Activated CD8-positive, alpha-beta memory T cell treated with anti-CD3 and anti-CD28 coated beads for 48 hours (primary cell): ENCODE data around the gene TBX5.

Source experiments
- DNase-seq, 3 experiments: peaks; one replicate each; pipeline ENCODE4 v3.0.0-alpha.2; 2020; ENCODE audit warnings: low read depth in 2 of 3, low spot score in 2 of 3

The TBX5 gene

GRCh38 chr12:114406316-114406983 lies 506 bp upstream of the TBX5 start:
- DNase-seq, result no peak

GRCh38 chr12:114404926-114405518 lies 922 bp downstream of the TBX5 start:
- no peak for DNase-seq

DNA sequence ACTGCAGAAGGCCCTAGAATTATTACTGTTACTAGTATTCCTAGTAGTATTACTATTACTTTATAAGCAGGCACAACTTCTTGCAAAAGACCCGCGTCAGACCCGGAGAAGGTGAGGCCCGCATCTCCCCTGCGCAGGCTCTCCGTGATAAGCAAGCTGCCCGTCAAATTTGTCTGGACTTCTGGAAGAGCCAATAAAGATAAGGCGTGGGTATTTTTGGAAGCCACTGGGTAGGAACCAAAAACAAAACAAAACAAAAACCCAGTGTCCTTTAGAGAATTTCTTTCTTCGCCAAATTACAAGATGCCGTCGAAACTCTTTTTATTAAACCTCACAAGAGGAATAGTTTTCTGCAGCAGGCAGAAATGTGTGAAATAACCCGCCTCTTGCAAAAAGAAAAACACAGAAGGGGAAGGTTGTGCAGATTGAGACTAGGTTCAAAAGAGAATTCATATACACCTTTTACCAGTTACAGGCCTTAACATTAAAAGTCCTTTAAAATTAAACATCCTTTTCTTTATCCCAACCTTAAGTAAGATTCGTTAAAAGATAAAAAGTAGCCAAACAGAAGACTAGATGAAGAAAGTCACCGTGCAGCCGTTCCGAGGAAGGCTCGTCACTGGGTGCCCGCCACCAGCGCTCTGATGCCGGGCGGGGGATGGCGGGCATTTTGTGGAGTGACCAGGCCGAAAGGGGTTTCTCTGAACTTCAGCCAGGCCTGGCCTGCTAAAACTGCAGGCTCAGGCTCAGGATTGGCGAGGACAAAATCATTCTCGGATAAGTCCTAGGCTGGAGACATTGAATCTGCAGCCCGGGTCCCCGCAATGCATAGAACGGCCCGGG lies 1.6 kb downstream of the TBX5 start:
- no peak for DNase-seq

DNA sequence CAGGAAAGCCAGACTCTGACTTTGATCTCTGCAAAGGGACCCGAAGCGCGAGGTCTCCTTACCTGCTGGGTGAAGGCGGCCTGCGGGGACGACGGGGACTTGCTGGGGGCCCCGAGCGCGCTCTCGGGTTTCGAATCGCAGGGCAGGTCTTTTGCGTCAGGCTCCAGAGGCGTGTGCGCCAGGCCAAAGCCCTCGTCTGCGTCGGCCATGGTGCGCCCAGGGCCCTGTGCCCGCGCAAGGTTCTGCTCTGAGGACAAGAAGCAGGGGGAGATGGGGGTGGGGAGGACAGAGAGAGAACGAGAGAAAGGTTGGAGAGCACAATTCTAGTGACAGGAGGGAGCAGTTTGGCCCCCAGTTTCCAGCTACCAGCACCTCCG lies 2.3 kb downstream of the TBX5 start:
- no peak for DNase-seq

- DNase-seq, result no peak
Measured at GRCh38 chr12:114403011-114403689, 2.8 kb downstream of the TBX5 start.

DNA sequence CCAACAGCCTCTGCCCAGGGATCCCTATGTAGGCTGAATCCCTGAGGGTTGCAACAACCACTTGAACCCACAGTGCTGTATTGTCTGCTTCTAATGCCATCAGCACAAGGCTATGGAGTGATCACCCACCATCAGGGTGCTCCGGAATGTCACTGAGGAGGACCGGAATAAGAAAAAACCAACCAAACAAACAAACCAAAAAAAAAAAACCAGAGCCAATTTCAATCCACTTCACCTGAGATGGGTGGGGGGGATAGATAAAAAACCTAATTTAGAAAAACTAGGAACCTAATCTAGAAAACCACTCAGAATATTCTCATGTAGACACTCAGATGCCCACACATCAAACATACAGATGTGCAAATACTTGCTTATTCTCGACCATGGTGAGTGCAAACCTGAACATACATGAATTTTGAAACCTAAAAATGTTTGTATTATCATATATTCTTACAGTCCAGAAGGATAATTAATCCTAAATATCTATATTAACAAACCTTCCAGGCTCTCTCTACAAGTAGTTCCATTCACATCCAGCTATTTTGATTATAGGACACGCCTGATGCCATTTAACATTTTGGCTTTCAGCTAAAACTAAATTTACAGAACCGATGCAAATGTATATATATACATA lies 3.7 kb downstream of the TBX5 start:
- DNase-seq, result no peak

GRCh38 chr12:114401328-114402083 lies 4.4 kb downstream of the TBX5 start:
- no peak for DNase-seq

DNA sequence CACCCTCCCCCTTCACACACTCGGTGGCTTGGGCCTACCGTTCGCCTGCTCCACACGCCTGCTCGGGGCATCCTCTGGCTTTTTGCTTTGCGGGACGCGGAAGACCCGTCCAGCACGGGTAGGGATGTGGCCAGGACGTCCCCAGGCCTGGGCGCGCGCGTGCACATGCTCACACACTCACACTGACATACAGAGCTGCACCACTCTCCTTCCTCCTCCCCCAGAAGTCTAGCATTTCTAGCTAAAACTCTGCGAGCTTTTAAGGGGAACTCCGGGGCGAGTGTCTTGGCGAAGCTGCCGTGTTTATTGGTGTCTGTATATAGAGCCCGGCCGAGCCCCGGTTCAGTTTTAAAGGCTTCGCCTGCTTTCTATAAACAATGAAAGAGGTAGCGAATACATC lies 5.0 kb downstream of the TBX5 start:
- no peak for DNase-seq

GRCh38 chr12:114400361-114400811 lies 5.6 kb downstream of the TBX5 start:
- DNase-seq, result no peak

GRCh38 chr12:114399664-114400211 lies 6.2 kb downstream of the TBX5 start:
- no peak for DNase-seq

GRCh38 chr12:114397978-114398881 lies 7.7 kb downstream of the TBX5 start:
- DNase-seq, result no peak

GRCh38 chr12:114396869-114397719 lies 8.8 kb downstream of the TBX5 start:
- no peak for DNase-seq

DNA sequence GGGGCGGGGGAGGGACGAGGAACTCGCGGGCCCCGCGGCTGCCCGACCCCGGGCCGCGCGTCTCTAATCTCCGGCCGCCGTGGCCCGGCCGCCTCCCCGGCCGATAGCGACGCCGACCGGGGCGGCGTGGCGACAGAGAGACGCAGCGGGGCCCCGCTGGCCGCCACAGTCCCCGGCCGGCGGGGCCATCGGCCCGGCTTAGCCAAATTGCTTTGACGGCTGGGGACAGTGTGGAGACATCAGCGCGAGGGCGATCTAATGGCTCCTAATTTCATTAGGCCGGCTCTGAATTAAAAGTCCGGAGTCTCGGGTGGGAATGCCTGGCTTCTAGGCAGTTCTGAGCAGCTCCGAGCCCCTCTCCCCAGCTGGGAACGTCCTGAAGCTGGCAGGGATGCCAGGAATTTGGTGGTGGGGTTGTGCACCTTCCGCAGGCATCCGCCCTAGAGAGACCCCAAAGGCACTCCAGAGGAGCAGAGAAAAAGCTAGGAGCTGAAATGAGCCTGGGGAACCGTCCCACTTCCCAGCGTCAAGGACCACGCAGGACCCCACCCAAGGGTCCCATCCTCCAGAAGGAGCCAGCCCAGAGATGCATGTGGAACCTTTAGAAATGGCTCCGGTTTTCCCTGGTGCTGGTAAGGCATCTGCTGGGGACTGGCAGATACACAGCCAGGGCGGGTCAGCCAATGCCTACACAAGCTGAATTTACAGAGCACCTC lies 9.6 kb downstream of the TBX5 start:
- no peak for DNase-seq

- DNase-seq, result no peak
Measured at GRCh38 chr12:114395755-114396152, 10.2 kb downstream of the TBX5 start.

- no peak for DNase-seq
Measured at GRCh38 chr12:114395233-114395632, 10.7 kb downstream of the TBX5 start.

- no peak for DNase-seq
Measured at GRCh38 chr12:114393569-114393968, 12.4 kb downstream of the TBX5 start.

DNA sequence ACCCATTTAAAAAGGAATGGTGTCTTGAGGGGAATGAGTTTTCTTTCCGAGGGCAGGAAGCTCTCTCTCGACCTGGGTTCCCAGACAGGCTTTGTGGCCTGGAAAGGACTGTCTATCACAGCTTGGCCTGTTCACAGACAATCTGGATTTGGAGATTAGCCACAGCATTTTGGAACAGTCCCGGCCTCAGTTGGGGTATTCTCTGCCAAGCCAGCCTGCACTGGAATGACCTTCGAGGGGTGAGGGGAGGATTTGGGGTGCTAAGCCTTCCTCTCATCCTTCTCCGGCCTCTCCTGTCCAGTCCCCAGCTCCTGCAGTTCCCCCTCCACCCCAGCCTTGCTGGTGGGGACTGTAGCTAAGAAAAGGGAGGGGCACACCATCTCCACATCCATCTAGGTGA lies 13.0 kb downstream of the TBX5 start:
- DNase-seq, result no peak

- no peak for DNase-seq
Measured at GRCh38 chr12:114391088-114391487, 14.9 kb downstream of the TBX5 start.
